ENCODE data around the gene SPEG. TPM values are rescaled to one million over a fixed set of nuclear protein-coding genes. Genes with fewer than 3 reads are reported as not detected.
A peak's percentile ranks its signal among the peaks of the same experiment; 100 is the strongest.

Gene SPEG
- total RNA-seq, 1 donor from 2014 or later: 145 TPM

DNA sequence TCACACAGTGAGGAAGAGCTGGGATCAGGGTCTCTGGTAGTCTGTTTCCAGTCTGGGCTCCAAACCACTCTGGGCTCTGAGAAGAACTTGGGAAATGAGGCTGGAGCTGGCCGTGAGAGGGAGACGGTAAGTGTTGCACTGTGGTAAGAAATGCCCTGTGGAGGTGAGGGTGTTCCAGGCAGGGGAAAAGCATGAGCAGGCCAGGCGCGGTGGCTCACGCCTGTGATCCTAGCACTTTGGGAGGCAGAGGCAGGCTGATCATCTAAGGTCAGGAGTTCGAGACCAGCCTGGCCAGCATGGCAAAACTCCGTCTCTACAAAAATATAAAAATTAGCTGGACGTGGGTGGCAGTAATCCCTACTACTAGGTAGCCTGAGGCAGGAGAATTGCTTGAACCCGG, 30.8 kb upstream of the SPEG start:
- Histone ChIP-seq H3K36me3 (no peaks in the 10 kb centered on the region), H3K4me1 (peaks cover 52% of the 10 kb centered on the region), H3K27ac (replicated peaks) (peak overlapping the region; percentile 96), H3K4me3 (peak overlapping the region; percentile 51), H3K27me3 (ENCODE audit: low read depth) (peaks cover 14% of the 10 kb centered on the region), H3K9me3 (replicated peaks) (no peaks in the 10 kb centered on the region)
- TF ChIP-seq, protein P1, sequence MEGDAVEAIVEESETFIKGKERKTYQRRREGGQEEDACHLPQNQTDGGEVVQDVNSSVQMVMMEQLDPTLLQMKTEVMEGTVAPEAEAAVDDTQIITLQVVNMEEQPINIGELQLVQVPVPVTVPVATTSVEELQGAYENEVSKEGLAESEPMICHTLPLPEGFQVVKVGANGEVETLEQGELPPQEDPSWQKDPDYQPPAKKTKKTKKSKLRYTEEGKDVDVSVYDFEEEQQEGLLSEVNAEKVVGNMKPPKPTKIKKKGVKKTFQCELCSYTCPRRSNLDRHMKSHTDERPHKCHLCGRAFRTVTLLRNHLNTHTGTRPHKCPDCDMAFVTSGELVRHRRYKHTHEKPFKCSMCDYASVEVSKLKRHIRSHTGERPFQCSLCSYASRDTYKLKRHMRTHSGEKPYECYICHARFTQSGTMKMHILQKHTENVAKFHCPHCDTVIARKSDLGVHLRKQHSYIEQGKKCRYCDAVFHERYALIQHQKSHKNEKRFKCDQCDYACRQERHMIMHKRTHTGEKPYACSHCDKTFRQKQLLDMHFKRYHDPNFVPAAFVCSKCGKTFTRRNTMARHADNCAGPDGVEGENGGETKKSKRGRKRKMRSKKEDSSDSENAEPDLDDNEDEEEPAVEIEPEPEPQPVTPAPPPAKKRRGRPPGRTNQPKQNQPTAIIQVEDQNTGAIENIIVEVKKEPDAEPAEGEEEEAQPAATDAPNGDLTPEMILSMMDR (IDR thresholded peaks at IDR 0.05; ENCODE audit: borderline replicate concordance): no peak
- intact Hi-C loops (cut with micrococcal nuclease): loop anchor here (5.0 kb wide), 1 partner anchor 128 kb away; no protein-coding TSS in a partner anchor
- no peak for DNase-seq

DNA sequence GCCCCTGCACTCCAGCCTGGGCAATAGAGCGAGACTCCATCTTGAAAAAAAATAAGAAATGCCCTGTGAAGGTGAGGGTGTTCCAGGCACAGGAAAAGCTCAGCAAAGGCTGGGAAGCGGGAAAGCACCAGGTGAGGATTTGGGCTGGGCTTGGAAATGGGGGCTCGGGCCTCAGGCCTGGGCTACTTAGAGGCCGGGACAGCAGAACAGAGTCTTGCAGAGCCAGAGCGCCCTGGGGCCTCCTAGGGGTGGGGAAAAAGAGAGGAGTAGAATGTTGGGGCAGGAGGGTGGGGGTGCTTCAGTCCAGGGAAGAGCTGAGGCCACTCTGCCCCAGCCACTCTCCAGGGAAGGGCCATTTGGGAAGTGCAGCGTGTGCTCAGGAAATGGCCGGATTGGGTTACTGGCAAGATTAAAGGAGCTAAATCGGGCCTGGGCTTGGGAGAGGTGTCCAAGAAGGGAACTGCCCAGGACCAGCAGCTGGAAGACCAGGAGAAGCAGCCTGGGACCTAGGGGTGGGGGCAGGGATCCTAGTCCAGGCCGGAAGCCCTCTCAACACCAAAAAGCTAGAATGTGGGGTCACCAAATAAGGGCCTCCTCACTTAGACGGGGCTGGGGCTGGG, 30.2 kb upstream of the SPEG start:
- Histone ChIP-seq H3K27me3 (ENCODE audit: low read depth) (peaks cover 14% of the 10 kb centered on the region), H3K36me3 (no peaks in the 10 kb centered on the region), H3K4me3 (peak overlapping the region; percentile 51), H3K4me1 (peaks cover 57% of the 10 kb centered on the region), H3K27ac (replicated peaks) (peak overlapping the region; percentile 96), H3K9me3 (replicated peaks) (no peaks in the 10 kb centered on the region)
- TF ChIP-seq, protein P1 (IDR thresholded peaks at IDR 0.05; ENCODE audit: borderline replicate concordance): peak; percentile 15
- DNase-seq: no peak
- intact Hi-C loops (cut with micrococcal nuclease): loop anchor here (5.0 kb wide), 1 partner anchor 128 kb away; no protein-coding TSS in a partner anchor

DNA sequence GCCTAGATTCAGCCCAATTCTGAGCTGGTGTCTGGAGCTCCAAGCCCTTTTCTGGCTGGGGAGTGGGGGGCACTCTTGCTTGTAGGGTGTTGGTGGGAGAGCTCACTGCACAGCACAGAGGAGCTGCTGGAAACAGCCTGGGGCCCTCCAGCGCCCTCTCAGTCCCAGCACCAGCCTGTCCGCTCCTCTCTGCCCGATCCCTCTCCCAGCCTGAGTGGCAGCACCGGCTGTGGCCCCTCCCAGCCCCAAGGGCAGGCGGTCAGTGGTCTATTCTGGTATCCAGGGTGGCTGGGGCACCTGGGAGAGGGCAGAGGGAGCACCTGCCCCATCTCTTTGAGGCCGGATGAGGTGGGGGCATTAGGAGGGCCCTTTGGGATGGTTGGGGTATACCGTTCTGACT, 29.7 kb upstream of the SPEG start:
- DNase-seq: peak; percentile 65
- peak overlapping the region; percentile 96 for H3K27ac ChIP-seq (replicated peaks)
- TF ChIP-seq, protein P1 (IDR thresholded peaks at IDR 0.05; ENCODE audit: borderline replicate concordance): no peak
- H3K9me3 ChIP-seq (replicated peaks): no peaks in the 10 kb centered on the region
- intact Hi-C loops (cut with micrococcal nuclease): loop anchor here (5.0 kb wide), 1 partner anchor 127 kb away; no protein-coding TSS in a partner anchor
- peak overlapping the region; percentile 51 for H3K4me3 ChIP-seq
- H3K36me3 ChIP-seq: no peaks in the 10 kb centered on the region
- H3K27me3 ChIP-seq (ENCODE audit: low read depth): peaks cover 14% of the 10 kb centered on the region
- H3K4me1 ChIP-seq: peaks cover 63% of the 10 kb centered on the region

DNA sequence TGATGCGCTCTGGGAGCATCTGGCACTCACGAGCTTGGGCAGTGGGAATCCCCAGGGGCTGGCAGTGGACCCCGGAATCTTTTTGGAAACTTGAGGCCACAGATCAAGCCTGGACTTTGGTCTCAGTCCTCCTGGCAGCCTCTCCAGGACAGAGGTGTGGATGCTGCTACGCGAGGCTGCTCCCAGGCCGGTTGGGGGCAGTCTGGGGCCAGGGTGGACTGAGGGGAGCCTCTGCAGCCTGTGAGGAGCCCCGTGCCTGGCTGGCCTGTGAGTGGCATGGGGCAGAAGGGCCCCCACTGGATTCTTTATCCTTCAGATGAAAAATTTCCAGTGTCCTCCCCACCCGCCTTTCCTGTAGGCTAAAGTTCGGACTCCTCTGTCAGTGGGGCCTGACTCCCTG, 29.2 kb upstream of the SPEG start:
- Histone ChIP-seq H3K4me3 (peak overlapping the region; percentile 51), H3K9me3 (replicated peaks) (no peaks in the 10 kb centered on the region), H3K27me3 (ENCODE audit: low read depth) (peaks cover 14% of the 10 kb centered on the region), H3K36me3 (no peaks in the 10 kb centered on the region), H3K27ac (replicated peaks) (peak overlapping the region; percentile 96), H3K4me1 (peaks cover 65% of the 10 kb centered on the region)
- TF ChIP-seq, protein P1 (IDR thresholded peaks at IDR 0.05; ENCODE audit: borderline replicate concordance): peak; percentile 52
- DNase-seq: peak; percentile 65
- intact Hi-C loops (cut with micrococcal nuclease): no loop called here

DNA sequence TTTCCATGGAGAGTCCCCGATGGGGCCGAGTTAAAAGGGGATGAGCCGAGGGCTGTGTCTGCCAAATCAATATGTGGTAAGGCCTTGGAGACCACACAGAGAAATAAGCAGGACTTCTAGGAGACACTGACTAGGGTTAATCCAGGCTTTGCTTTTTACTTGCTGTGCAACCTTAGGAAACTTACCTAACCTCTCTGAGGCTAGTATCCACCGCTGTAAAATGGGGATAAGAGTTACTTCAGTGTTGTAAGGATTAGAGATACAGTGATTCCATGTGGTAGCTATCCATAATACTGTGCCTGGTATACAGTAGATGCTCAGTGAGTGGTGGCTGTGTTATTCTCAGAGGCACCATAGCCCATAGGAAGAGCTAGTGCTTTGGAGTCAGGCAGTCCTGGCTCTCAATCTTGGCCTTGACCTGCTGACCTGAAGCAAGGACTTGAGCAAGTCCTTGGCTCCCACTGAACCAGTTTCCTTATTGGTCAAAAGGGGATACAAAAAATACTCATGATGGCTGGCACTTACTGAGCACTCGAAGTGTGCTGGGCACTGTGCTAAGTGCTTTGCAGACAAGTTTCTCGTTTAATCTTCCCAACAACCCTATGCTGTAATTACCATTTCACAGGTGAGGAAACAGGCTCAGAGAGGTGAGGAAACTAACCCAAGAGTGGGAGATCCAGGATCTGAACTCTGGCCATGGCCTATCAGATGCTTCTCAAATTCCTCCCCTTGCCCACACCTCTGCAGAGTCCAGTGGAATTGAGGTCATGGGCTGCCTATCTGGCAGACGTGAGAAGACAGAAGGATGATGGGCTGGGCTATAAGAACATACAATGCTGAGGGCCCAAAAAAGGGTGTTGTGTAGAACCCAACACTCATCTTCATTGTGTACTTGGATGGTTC, 28.4 kb upstream of the SPEG start:
- TF ChIP-seq, protein P1 (IDR thresholded peaks at IDR 0.05; ENCODE audit: borderline replicate concordance): no peak
- peaks cover 17% of the 10 kb centered on the region for H3K27me3 ChIP-seq (ENCODE audit: low read depth)
- peak overlapping the region; percentile 51 for H3K4me3 ChIP-seq
- no peak for DNase-seq
- peaks cover 65% of the 10 kb centered on the region for H3K4me1 ChIP-seq
- no peaks in the 10 kb centered on the region for H3K9me3 ChIP-seq (replicated peaks)
- intact Hi-C loops (cut with micrococcal nuclease): no loop called here
- H3K27ac ChIP-seq (replicated peaks): peak overlapping the region; percentile 96
- no peaks in the 10 kb centered on the region for H3K36me3 ChIP-seq
